SK-N-SH (cell line): ENCODE data around the gene HBG2. TPM values are rescaled to one million over a fixed set of nuclear protein-coding genes. Genes with fewer than 3 reads are reported as not detected.

ENCODE experiments used
- CTCF ChIA-PET: fragments of 300-600, 350-600 bp; formaldehyde crosslinking; extraction: SDS; loops from one replicate; lab custom pipeline; 2021; lab: Yijun Ruan, JAX
- POLR2A ChIA-PET: fragments of 350-600 bp; sonication (Branson Sonifier 250); formaldehyde crosslinking; extraction: SDS; loops from one replicate; lab custom pipeline; 2020; ENCODE audit warnings: antibody characterized with exemption, inconsistent platforms; lab: Yijun Ruan, JAX
- DNase-seq: peaks from one replicate; pipeline ENCODE4 v3.0.0; 2012
- H2AFZ ChIP-seq: fragments of 200-600 bp; sonication (generic); 2 replicates; pipeline ENCODE4 v1.8.1; 2016; ENCODE audit warnings: antibody characterized with exemption, mild to moderate bottlenecking, low read depth
- H3F3A ChIP-seq: fragments of 200-600 bp; sonication (generic); replicated peaks from 2 replicates; pipeline ENCODE3; 2016; ENCODE audit warnings: antibody characterized with exemption, mild to moderate bottlenecking; ENCODE audit not compliant: insufficient read depth
- H3K27ac ChIP-seq, 2 experiments: fragments of 200-500 bp in 1 of 2; fragments of 200-600 bp in 1 of 2; sonication (Bioruptor generic) in 1 of 2; sonication (generic), shearing (Covaris generic) in 1 of 2; 2 replicates each; pipeline versions ENCODE4 v1.5.1 to v1.6.1; 2014 to 2016; ENCODE audit warnings: low read depth in 2 of 2, inconsistent platforms in 1 of 2, low read length in 1 of 2, mild to moderate bottlenecking in 1 of 2, mixed read lengths in 1 of 2
- H3K27me3 ChIP-seq: fragments of 200-600 bp; sonication (generic), shearing (Covaris generic); 2 replicates; pipeline ENCODE4 v1.6.1; 2016; ENCODE audit warnings: mixed run types; ENCODE audit not compliant: insufficient read depth
- H3K36me3 ChIP-seq, 2 experiments: fragments of 200-500 bp in 1 of 2; fragments of 200-600 bp in 1 of 2; sonication (Bioruptor generic) in 1 of 2; sonication (generic) in 1 of 2; replicated peaks in 1 of 2; 2 replicates each; pipeline versions ENCODE3 to v1.5.1; 2014 to 2016; ENCODE audit warnings: low read length in 1 of 2, mild to moderate bottlenecking in 1 of 2; ENCODE audit not compliant: insufficient read depth in 2 of 2, control insufficient read depth in 1 of 2
- H3K4me1 ChIP-seq, 2 experiments: fragments of 200-500 bp in 1 of 2; fragments of 200-600 bp in 1 of 2; sonication (Bioruptor generic) in 1 of 2; sonication (generic), shearing (Covaris generic) in 1 of 2; 2 replicates each; pipeline versions ENCODE4 v1.5.1 to v1.6.1; 2014 to 2016; ENCODE audit warnings: low read depth in 1 of 2, low read length in 1 of 2, mixed run types in 1 of 2; ENCODE audit not compliant: insufficient read depth in 2 of 2, control insufficient read depth in 1 of 2
- H3K4me2 ChIP-seq: fragments of 200-600 bp; sonication (generic), shearing (Covaris generic); 2 replicates; pipeline ENCODE4 v1.6.1; 2017; ENCODE audit warnings: mixed run types
- H3K4me3 ChIP-seq, 2 experiments: fragments of 200-500 bp in 1 of 2; fragments of 200-600 bp in 1 of 2; sonication (Bioruptor generic) in 1 of 2; sonication (generic), shearing (Covaris generic) in 1 of 2; 2 replicates each; pipeline versions ENCODE4 v1.5.1 to v1.8.1; 2014 to 2016; ENCODE audit warnings: low read depth in 2 of 2, inconsistent platforms in 1 of 2, low read length in 1 of 2, mild to moderate bottlenecking in 1 of 2, mixed read lengths in 1 of 2, moderate library complexity in 1 of 2
- H3K79me2 ChIP-seq: fragments of 200-600 bp; sonication (generic); 2 replicates; pipeline ENCODE4 v1.8.1; 2017; ENCODE audit warnings: mild to moderate bottlenecking; ENCODE audit not compliant: insufficient read depth
- H3K9ac ChIP-seq: fragments of 200-600 bp; sonication (generic); 2 replicates; pipeline ENCODE4 v1.6.1; 2017; ENCODE audit warnings: mixed run types
- H3K9me2 ChIP-seq: fragments of 200-600 bp; sonication (generic); 2 replicates; pipeline ENCODE4 v1.6.1; 2017; ENCODE audit warnings: mixed run types
- H3K9me3 ChIP-seq: fragments of 200-600 bp; sonication (generic); 2 replicates; pipeline ENCODE4 v1.6.1; 2017; ENCODE audit warnings: mixed run types, mild to moderate bottlenecking, moderate library complexity
- H4K20me1 ChIP-seq: fragments of 200-600 bp; sonication (generic); 2 replicates; pipeline ENCODE4 v1.6.1; 2017; ENCODE audit warnings: mild to moderate bottlenecking, mixed run types; ENCODE audit not compliant: insufficient read depth
- CHD2 ChIP-seq: fragments of 150-350 bp; IDR thresholded peaks from 2 replicates; pipeline ENCODE4 v1.6.1; 2018; ENCODE audit warnings: low read length; ENCODE audit not compliant: partially characterized antibody
- EP300 ChIP-seq, 2 experiments: IDR thresholded peaks; 2 replicates each; pipeline versions ENCODE4 v1.4.0 to v1.6.1; 2012; ENCODE audit warnings: borderline replicate concordance in 1 of 2, low read depth in 1 of 2, low read length in 1 of 2
- FOSL2 ChIP-seq: IDR thresholded peaks from 2 replicates; pipeline ENCODE4 v1.4.0; 2012; ENCODE audit warnings: low read depth, mild to moderate bottlenecking, moderate library complexity, borderline replicate concordance
- FOXJ3 ChIP-seq: sonication (generic); formaldehyde crosslinking; IDR thresholded peaks from 2 replicates; pipeline ENCODE4 v1.5.1; 2020; ENCODE audit warnings: mild to moderate bottlenecking, missing genetic modification reagents
- GABPA ChIP-seq: IDR thresholded peaks from 2 replicates; pipeline ENCODE4 v1.4.0; 2012; ENCODE audit warnings: low read depth, mild to moderate bottlenecking
- NFIC ChIP-seq: IDR thresholded peaks from 2 replicates; pipeline ENCODE4 v1.4.0; 2012; ENCODE audit warnings: borderline replicate concordance
- RCOR1 ChIP-seq: fragments of 150-350 bp; IDR thresholded peaks from 2 replicates; pipeline ENCODE4 v1.6.1; 2017; ENCODE audit warnings: antibody characterized with exemption, low read length
- REST ChIP-seq: IDR thresholded peaks from 2 replicates; pipeline ENCODE4 v1.6.1; 2012; ENCODE audit warnings: mild to moderate bottlenecking, low read depth, low read length, moderate library complexity
- RFX5 ChIP-seq: IDR thresholded peaks from 2 replicates; pipeline ENCODE4 v1.6.1; 2012; ENCODE audit warnings: mild to moderate bottlenecking, improper control_type of control experiment, low read length
- RXRA ChIP-seq: IDR thresholded peaks from 2 replicates; pipeline ENCODE4 v1.4.0; 2012; ENCODE audit warnings: low read depth, mild to moderate bottlenecking, borderline replicate concordance
- SMC3 ChIP-seq: IDR thresholded peaks from 2 replicates; pipeline ENCODE4 v1.6.1; 2012; ENCODE audit warnings: low read depth, low read length, improper control_type of control experiment
- TAF1 ChIP-seq: IDR thresholded peaks from 2 replicates; pipeline ENCODE4 v1.6.1; 2012; ENCODE audit warnings: low read depth, mild to moderate bottlenecking, low read length, moderate library complexity, borderline replicate concordance
- TCF12 ChIP-seq: IDR thresholded peaks from 2 replicates; pipeline ENCODE4 v1.4.0; 2012
- TEAD4 ChIP-seq: IDR thresholded peaks from 2 replicates; pipeline ENCODE4 v1.4.0; 2012; ENCODE audit warnings: mild to moderate bottlenecking, borderline replicate concordance; ENCODE audit not compliant: insufficient read depth
- YY1 ChIP-seq: IDR thresholded peaks from 2 replicates; pipeline ENCODE4 v1.4.0; 2012; ENCODE audit warnings: low read depth, mild to moderate bottlenecking
- WGBS: methylation state at CpG from one replicate; pipeline ENCODE4 v1.1.6; 2017; ENCODE audit warnings: low lambda C conversion rate; 5-methylcytosine and 5-hydroxymethylcytosine counted together
- polyA plus RNA-seq, 3 experiments: library from polyadenylated mRNA; depleted of rRNA; stranded (reverse); fragments of >200 nt; gene quantifications; 2 replicates each; pipeline ENCODE4 v1.2.3, GENCODE V29; 2012
- TF ChIP-seq, protein P1 (sequence below): IDR thresholded peaks from 2 replicates; pipeline ENCODE4 v1.4.0; 2012; ENCODE audit warnings: low read depth, borderline replicate concordance

HBG2 gene
- polyA plus RNA-seq, 1 of the 3 experiments (the other 2 are of a cell fraction), result 0.33 TPM

- no peak for TF ChIP-seq YY1
- TF ChIP-seq, all 33 proteins: peak for 0
Observed at GRCh38 chr11:5286901-5287300, 32.3 kb upstream of the HBG2 start (continued).

DNA sequence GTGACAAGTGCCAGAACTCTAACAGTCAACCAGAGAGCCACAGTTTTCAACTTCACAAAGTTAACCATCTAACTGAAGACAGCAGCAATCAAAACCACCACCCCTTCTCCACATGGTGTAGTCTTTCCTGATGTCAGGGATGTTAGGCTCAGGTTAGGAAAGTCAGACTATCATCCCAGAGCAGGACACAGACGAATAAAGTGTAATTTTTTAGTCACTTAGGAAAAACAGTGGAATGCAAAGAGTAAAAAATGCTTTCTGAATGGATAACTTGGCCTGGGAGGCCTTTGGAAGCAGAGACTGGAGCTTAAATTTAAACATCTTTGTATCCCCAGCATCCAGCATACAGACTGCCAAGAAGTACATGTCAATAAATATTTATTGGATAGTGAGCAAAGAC is 31.8 kb upstream of the HBG2 start:
- no peak overlapping the region for H3K4me2 ChIP-seq
- H4K20me1 ChIP-seq, result no peaks in the 10 kb centered on the region
- DNase-seq, result no peak
- H3K27ac ChIP-seq, result no peak overlapping the region
- H3K4me3 ChIP-seq, result no peak overlapping the region
- no peaks in the 10 kb centered on the region for H3K4me1 ChIP-seq
- no peaks in the 10 kb centered on the region for H3K79me2 ChIP-seq
- ChIA-PET CTCF (no interaction called here), POLR2A (no interaction called here)
- H3K9ac ChIP-seq, result no peak overlapping the region
- no peak for TF ChIP-seq CHD2
- no peak for TF ChIP-seq TEAD4
- no peak for TF ChIP-seq RFX5
- TF ChIP-seq TCF12, result no peak
- no peak for TF ChIP-seq REST
- TF ChIP-seq SMC3, result no peak
- no peak for TF ChIP-seq RCOR1
- TF ChIP-seq, protein P1, sequence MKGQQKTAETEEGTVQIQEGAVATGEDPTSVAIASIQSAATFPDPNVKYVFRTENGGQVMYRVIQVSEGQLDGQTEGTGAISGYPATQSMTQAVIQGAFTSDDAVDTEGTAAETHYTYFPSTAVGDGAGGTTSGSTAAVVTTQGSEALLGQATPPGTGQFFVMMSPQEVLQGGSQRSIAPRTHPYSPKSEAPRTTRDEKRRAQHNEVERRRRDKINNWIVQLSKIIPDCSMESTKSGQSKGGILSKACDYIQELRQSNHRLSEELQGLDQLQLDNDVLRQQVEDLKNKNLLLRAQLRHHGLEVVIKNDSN, result no peak
- TF ChIP-seq RXRA, result no peak
- TF ChIP-seq NFIC, result no peak
- no peak for TF ChIP-seq YY1
- TF ChIP-seq GABPA, result no peak
- no peak for TF ChIP-seq TAF1
- TF ChIP-seq EP300 (IDR thresholded peaks at IDR 0.05; ENCODE audit: borderline replicate concordance in 1 of 2, low read depth in 1 of 2, low read length in 1 of 2), result no peak
- no peak for TF ChIP-seq FOSL2
- TF ChIP-seq FOXJ3 (CRISPR knock-in tag), result no peak
- 0% methylated on average over 1 of the region's 1 CpG for WGBS
- H3K27me3 ChIP-seq, result no peaks in the 10 kb centered on the region
- H3F3A ChIP-seq, result no peaks in the 10 kb centered on the region
- H3K36me3 ChIP-seq, result no peaks in the 10 kb centered on the region
- H2AFZ ChIP-seq, result no peak overlapping the region
- H3K9me3 ChIP-seq, result no peaks in the 10 kb centered on the region
- no peaks in the 10 kb centered on the region for H3K9me2 ChIP-seq
